Ascending aorta (tissue), 2 donors: Measurements from ENCODE around the gene CLCN2. TPM values are rescaled to one million over a fixed set of nuclear protein-coding genes. Genes with fewer than 3 reads are reported as not detected.

Source experiments
- DNase-seq, 2 donors: peaks; one replicate each; pipeline ENCODE4 v3.0.0-alpha.2; 2019; ENCODE audit warnings: low spot score in 2 of 2
- H3K27ac ChIP-seq, 2 donors: fragments of 200-600 bp; sonication (generic); one replicate each; pipeline ENCODE4 v1.5.1; 2016 to 2017; ENCODE audit warnings: mild to moderate bottlenecking in 1 of 2
- H3K27me3 ChIP-seq: fragments of 200-600 bp; sonication (generic); one replicate; pipeline ENCODE4 v1.5.1; 2017
- H3K36me3 ChIP-seq, 2 donors: fragments of 200-600 bp; sonication (generic); one replicate each; pipeline ENCODE4 v1.5.1; 2016
- H3K4me1 ChIP-seq, 2 donors: fragments of 200-600 bp; sonication (generic); one replicate each; pipeline ENCODE4 v1.5.1; 2016 to 2017; ENCODE audit warnings: mild to moderate bottlenecking in 1 of 2
- H3K4me3 ChIP-seq, 2 donors: fragments of 200-600 bp; sonication (generic); one replicate each; pipeline ENCODE4 v1.5.1; 2016 to 2017; ENCODE audit warnings: mild to moderate bottlenecking in 1 of 2
- H3K9me3 ChIP-seq, 2 donors: fragments of 200-600 bp; sonication (generic); one replicate each; pipeline ENCODE4 v1.5.1; 2016
- intact Hi-C: fragments of 100-400 bp; cut with DNase I; formaldehyde crosslinking; loops from one replicate; pipeline ENCODE4 v1.15.1; 2023
- total RNA-seq: library from RNA; depleted of rRNA; stranded (reverse); fragments of >200 nt; gene quantifications from one replicate; pipeline ENCODE4 v1.1.0, GENCODE V29; 2016
- TF ChIP-seq, protein P1 (sequence below), 3 experiments: fragments of 200-600 bp in 2 of 3; fragments of 450-650 bp in 1 of 3; sonication (generic) in 2 of 3; IDR thresholded peaks; one replicate each; pipeline ENCODE4 v1.5.1; 2016 to 2019; ENCODE audit warnings: antibody characterized with exemption in 3 of 3, mild to moderate bottlenecking in 1 of 3, moderate library complexity in 1 of 3

Gene CLCN2
- total RNA-seq, 1 donor from 2014 or later = 31.2 TPM

DNA sequence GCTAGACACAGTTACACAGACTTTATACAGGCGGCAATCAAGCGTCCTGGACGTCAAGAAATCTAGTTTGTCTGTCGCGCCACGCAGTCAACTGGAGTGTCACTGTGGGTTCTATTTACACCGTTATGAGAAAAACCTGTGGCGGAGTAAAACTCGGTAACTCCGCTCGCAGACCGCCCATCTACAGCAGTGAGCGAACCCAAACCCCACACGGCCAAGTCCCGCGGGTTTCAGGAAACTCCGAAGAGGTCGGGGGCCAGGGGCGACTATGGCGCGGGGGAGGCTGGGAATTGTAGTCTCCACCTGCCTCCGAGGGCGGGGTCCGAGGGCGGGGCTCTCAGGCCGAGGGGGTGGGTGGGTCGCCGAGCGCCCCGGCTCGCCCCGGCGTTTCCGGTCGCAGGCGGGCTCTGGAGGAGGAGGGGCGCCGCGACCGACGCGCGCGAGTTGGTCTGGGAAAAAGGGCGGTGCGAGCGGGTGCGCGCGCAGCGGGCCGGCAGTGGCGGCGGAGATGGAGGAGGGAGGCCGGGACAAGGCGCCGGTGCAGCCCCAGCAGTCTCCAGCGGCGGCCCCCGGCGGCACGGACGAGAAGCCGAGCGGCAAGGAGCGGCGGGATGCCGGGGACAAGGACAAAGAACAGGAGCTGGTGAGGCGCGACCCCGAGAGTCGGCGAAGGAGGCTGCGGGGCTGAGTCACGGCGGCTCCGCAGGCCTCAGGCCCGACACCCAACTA is 62.5 kb downstream of the CLCN2 start, which contains the start of gene PSMD2:
PSMD2 (plus strand) TSS at position 483 of the 729 bp plus-strand sequence; CDS start at position 509, 26 bp downstream.
- Histone ChIP-seq H3K27ac (peak within 1 kb of the TSS; percentile 73 to 76), H3K4me3 (peak within 1 kb of the TSS; percentile 75 to 78), H3K36me3 (peaks cover 34 to 36% of the 10 kb centered on the region in 2 donors), H3K27me3 (no peaks in the 10 kb centered on the region), H3K4me1 (no peaks in the 10 kb centered on the region), H3K9me3 (no peaks in the 10 kb centered on the region)
- DNase-seq = peak; percentile 84 to 99
- intact Hi-C loops = loop anchor here (1.0 to 5.0 kb wide), 9 partner anchors 15 to 412 kb away; partner anchors contain the start of genes ABCF3, AP2M1, CLCN2 and EEF1AKMT4
- TF ChIP-seq, protein P1, sequence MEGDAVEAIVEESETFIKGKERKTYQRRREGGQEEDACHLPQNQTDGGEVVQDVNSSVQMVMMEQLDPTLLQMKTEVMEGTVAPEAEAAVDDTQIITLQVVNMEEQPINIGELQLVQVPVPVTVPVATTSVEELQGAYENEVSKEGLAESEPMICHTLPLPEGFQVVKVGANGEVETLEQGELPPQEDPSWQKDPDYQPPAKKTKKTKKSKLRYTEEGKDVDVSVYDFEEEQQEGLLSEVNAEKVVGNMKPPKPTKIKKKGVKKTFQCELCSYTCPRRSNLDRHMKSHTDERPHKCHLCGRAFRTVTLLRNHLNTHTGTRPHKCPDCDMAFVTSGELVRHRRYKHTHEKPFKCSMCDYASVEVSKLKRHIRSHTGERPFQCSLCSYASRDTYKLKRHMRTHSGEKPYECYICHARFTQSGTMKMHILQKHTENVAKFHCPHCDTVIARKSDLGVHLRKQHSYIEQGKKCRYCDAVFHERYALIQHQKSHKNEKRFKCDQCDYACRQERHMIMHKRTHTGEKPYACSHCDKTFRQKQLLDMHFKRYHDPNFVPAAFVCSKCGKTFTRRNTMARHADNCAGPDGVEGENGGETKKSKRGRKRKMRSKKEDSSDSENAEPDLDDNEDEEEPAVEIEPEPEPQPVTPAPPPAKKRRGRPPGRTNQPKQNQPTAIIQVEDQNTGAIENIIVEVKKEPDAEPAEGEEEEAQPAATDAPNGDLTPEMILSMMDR (IDR thresholded peaks at IDR 0.05) = peak in 1 of 3 experiments; percentile 18

DNA sequence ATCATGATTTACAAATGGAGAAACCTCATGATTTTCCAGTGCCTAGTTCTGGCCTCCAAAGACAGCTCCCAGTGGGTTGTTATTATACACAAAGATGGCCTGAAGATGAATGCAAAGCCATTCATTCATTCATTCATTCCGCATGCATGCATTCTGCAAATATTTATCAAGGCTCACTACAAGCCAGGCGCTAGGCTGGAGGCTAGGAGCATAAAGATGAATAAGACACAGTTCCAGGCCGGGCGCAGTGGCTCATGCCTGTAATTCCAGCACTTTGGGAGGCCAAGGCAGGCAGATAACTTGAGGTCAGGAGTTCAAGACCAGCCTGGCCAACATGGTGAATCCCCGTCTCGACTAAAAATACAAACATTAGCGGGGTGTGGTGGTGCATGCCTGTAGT is 64.8 kb downstream of the CLCN2 start:
- no peak overlapping the region for H3K4me3 ChIP-seq
- H3K27me3 ChIP-seq = no peaks in the 10 kb centered on the region
- H3K4me1 ChIP-seq = no peaks in the 10 kb centered on the region
- no peaks in the 10 kb centered on the region for H3K9me3 ChIP-seq
- TF ChIP-seq, protein P1 (IDR thresholded peaks at IDR 0.05) = no peak
- no peak overlapping the region for H3K27ac ChIP-seq
- intact Hi-C loops = loop anchor here (5.0 kb wide), 1 partner anchor 409 kb away; no protein-coding TSS in a partner anchor
- peaks cover 11 to 14% of the 10 kb centered on the region in 2 donors for H3K36me3 ChIP-seq
- DNase-seq = no peak

Other genes with a start within 250 kb of the CLCN2 start
- gene EIF2B5, start 226.2 kb downstream of the CLCN2 start, total RNA-seq = 24.7 TPM
- 36.6 TPM for gene DVL3, start 206.2 kb downstream of the CLCN2 start, total RNA-seq
- gene AP2M1, start 186.8 kb downstream of the CLCN2 start, total RNA-seq = 101 TPM
- gene ABCF3, start 175.4 kb downstream of the CLCN2 start, total RNA-seq = 93.3 TPM
- 0.32 TPM for gene VWA5B2, start 132.0 kb downstream of the CLCN2 start, total RNA-seq
- gene ALG3, start 112.6 kb downstream of the CLCN2 start, total RNA-seq = 167 TPM
- gene EEF1AKMT4, start 111.9 kb downstream of the CLCN2 start, total RNA-seq = 4.8 TPM
- gene CAMK2N2, start 100.1 kb downstream of the CLCN2 start, total RNA-seq = not detected
- not detected for gene ECE2, start 85.6 kb downstream of the CLCN2 start, total RNA-seq
- gene PSMD2, start 62.4 kb downstream of the CLCN2 start, total RNA-seq = 151 TPM
- 192 TPM for gene EIF4G1, start 47.0 kb downstream of the CLCN2 start, total RNA-seq
- 47.7 TPM for gene FAM131A, start 24.0 kb downstream of the CLCN2 start, total RNA-seq
- 26.0 TPM for gene POLR2H, start 105 bp upstream of the CLCN2 start, total RNA-seq
- gene THPO, start 16.6 kb upstream of the CLCN2 start, total RNA-seq = not detected
- gene CHRD, start 18.4 kb upstream of the CLCN2 start, total RNA-seq = 172 TPM
- gene EPHB3, start 200.2 kb upstream of the CLCN2 start, total RNA-seq = 1.2 TPM